ENCODE results near the gene PAK4.

PAK4 gene

DNA sequence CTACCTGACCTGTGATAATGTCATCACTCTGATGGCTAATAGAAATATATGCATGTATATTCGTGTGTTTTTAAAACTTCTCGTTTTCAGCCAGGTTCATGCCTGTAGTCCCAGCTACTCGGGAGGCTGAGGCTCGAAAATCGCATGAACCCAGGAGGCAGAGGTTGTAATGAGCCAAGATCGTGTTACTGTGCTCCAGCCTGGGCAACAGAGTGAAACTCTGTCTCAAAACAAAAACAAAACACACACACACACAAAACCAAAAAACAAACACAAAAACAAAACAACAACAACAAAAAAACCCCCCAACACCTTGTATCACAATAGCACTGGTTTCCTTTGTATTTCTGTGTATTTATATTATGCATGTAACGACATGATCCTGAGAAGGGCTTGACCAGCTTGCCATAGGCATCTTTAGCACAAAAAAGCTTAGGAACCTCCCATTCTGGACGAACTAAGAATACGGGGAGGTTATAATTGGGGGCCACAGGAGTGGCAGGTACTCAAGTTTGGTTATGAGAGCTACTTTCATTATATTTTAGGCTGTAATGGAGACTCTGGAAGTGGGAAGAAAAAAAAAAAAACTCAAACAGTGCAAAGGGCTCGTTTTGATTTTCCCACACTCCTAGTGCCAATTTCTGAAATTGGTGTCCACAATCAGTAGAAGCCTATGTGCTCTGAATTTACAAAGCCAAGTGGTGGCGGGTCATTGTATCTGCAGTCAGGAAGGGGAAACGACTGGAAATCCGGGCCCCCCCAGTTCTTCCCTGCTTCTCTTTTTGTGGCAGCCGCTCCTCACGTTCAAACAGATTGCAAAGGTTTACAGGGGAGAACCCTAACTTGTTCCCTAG is 42.6 kb upstream of the PAK4 start:
- TF ChIP-seq SIN3A (IDR thresholded peaks at IDR 0.05; ENCODE audit: borderline replicate concordance, insufficient read depth, low read length) (no peak), POLR2AphosphoS5 (IDR thresholded peaks at IDR 0.05; ENCODE audit: low read depth, low read length) (no peak), TAF1 (IDR thresholded peaks at IDR 0.05; ENCODE audit: borderline replicate concordance, insufficient read depth, low read length) (no peak), FOXP2 (optimal IDR thresholded peaks at IDR 0.05; ENCODE audit: borderline replicate concordance, extremely low read depth, extremely low read length, insufficient read depth) (no peak)
- TF ChIP-seq, protein P1, sequence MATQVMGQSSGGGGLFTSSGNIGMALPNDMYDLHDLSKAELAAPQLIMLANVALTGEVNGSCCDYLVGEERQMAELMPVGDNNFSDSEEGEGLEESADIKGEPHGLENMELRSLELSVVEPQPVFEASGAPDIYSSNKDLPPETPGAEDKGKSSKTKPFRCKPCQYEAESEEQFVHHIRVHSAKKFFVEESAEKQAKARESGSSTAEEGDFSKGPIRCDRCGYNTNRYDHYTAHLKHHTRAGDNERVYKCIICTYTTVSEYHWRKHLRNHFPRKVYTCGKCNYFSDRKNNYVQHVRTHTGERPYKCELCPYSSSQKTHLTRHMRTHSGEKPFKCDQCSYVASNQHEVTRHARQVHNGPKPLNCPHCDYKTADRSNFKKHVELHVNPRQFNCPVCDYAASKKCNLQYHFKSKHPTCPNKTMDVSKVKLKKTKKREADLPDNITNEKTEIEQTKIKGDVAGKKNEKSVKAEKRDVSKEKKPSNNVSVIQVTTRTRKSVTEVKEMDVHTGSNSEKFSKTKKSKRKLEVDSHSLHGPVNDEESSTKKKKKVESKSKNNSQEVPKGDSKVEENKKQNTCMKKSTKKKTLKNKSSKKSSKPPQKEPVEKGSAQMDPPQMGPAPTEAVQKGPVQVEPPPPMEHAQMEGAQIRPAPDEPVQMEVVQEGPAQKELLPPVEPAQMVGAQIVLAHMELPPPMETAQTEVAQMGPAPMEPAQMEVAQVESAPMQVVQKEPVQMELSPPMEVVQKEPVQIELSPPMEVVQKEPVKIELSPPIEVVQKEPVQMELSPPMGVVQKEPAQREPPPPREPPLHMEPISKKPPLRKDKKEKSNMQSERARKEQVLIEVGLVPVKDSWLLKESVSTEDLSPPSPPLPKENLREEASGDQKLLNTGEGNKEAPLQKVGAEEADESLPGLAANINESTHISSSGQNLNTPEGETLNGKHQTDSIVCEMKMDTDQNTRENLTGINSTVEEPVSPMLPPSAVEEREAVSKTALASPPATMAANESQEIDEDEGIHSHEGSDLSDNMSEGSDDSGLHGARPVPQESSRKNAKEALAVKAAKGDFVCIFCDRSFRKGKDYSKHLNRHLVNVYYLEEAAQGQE (IDR thresholded peaks at IDR 0.05; ENCODE audit: insufficient read depth in 1 of 2, low read depth in 2 of 2, low read length in 2 of 2): no peak

GRCh38 chr19:39083599-39083982 is 42.0 kb upstream of the PAK4 start:
- TF ChIP-seq, protein P1 (IDR thresholded peaks at IDR 0.05; ENCODE audit: insufficient read depth in 1 of 2, low read depth in 2 of 2, low read length in 2 of 2): no peak
- TF ChIP-seq FOXP2 (optimal IDR thresholded peaks at IDR 0.05; ENCODE audit: borderline replicate concordance, extremely low read depth, extremely low read length, insufficient read depth) (no peak), SIN3A (IDR thresholded peaks at IDR 0.05; ENCODE audit: borderline replicate concordance, insufficient read depth, low read length) (no peak), POLR2AphosphoS5 (IDR thresholded peaks at IDR 0.05; ENCODE audit: low read depth, low read length) (no peak), TAF1 (IDR thresholded peaks at IDR 0.05; ENCODE audit: borderline replicate concordance, insufficient read depth, low read length) (no peak)

GRCh38 chr19:39083983-39084731 is 41.4 kb upstream of the PAK4 start, which contains the start of gene ACP7:
TSS of gene ACP7 (plus strand) at chr19:39084368. CDS start at chr19:39085270, 902 bp downstream.
- TF ChIP-seq FOXP2 (optimal IDR thresholded peaks at IDR 0.05; ENCODE audit: borderline replicate concordance, extremely low read depth, extremely low read length, insufficient read depth) (no peak), SIN3A (IDR thresholded peaks at IDR 0.05; ENCODE audit: borderline replicate concordance, insufficient read depth, low read length) (no peak), TAF1 (IDR thresholded peaks at IDR 0.05; ENCODE audit: borderline replicate concordance, insufficient read depth, low read length) (no peak), POLR2AphosphoS5 (IDR thresholded peaks at IDR 0.05; ENCODE audit: low read depth, low read length) (no peak)
- TF ChIP-seq, protein P1 (IDR thresholded peaks at IDR 0.05; ENCODE audit: insufficient read depth in 1 of 2, low read depth in 2 of 2, low read length in 2 of 2): no peak

- TF ChIP-seq SIN3A (IDR thresholded peaks at IDR 0.05; ENCODE audit: borderline replicate concordance, insufficient read depth, low read length): no peak
- TF ChIP-seq, protein P1 (IDR thresholded peaks at IDR 0.05; ENCODE audit: insufficient read depth in 1 of 2, low read depth in 2 of 2, low read length in 2 of 2): no peak
- no peak for TF ChIP-seq FOXP2 (optimal IDR thresholded peaks at IDR 0.05; ENCODE audit: borderline replicate concordance, extremely low read depth, extremely low read length, insufficient read depth)
- no peak for TF ChIP-seq POLR2AphosphoS5 (IDR thresholded peaks at IDR 0.05; ENCODE audit: low read depth, low read length)
- TF ChIP-seq TAF1 (IDR thresholded peaks at IDR 0.05; ENCODE audit: borderline replicate concordance, insufficient read depth, low read length): no peak
These were observed 40.9 kb upstream of the PAK4 start for GRCh38 chr19:39084732-39085080.
